KMS-11 (cell line): Measurements from ENCODE around the gene USP24.

Experiments used
- H2AFZ ChIP-seq: fragments of 200-600 bp; sonication (generic); 2 replicates; pipeline ENCODE4 v1.6.1; 2016; ENCODE audit warnings: antibody characterized with exemption, mixed run types, low read depth
- H3K27ac ChIP-seq: fragments of 200-600 bp; sonication (generic); 2 replicates; pipeline ENCODE4 v1.6.1; 2016; ENCODE audit warnings: mild to moderate bottlenecking, mixed run types
- H3K27me3 ChIP-seq: fragments of 200-600 bp; sonication (generic); 2 replicates; pipeline ENCODE4 v1.6.1; 2017; ENCODE audit warnings: mild to moderate bottlenecking, low read depth, mixed run types, moderate library complexity; ENCODE audit not compliant: insufficient read depth
- H3K36me3 ChIP-seq: fragments of 200-600 bp; sonication (generic); 2 replicates; pipeline ENCODE4 v1.6.1; 2017; ENCODE audit warnings: mild to moderate bottlenecking, mixed run types; ENCODE audit not compliant: insufficient read depth
- H3K4me1 ChIP-seq: fragments of 200-600 bp; sonication (generic); 2 replicates; pipeline ENCODE4 v1.6.1; 2016; ENCODE audit warnings: mild to moderate bottlenecking, low read depth, mixed run types; ENCODE audit not compliant: poor library complexity, severe bottlenecking
- H3K4me2 ChIP-seq: fragments of 200-600 bp; sonication (generic); 2 replicates; pipeline ENCODE4 v1.7.0; 2016; ENCODE audit warnings: mild to moderate bottlenecking, mixed run types
- H3K4me3 ChIP-seq: fragments of 200-600 bp; sonication (generic); IDR thresholded peaks from 2 replicates; pipeline ENCODE4 v1.6.1; 2017; ENCODE audit warnings: low read depth, low read length, mixed read lengths; ENCODE audit not compliant: insufficient read depth
- H3K79me2 ChIP-seq: fragments of 200-600 bp; sonication (generic); 2 replicates; pipeline ENCODE4 v1.6.1; 2016; ENCODE audit warnings: low read depth, mixed run types; ENCODE audit not compliant: insufficient read depth
- H3K9ac ChIP-seq: fragments of 200-600 bp; sonication (generic); 2 replicates; pipeline ENCODE4 v1.6.1; 2016; ENCODE audit warnings: mild to moderate bottlenecking, mixed run types
- H4K20me1 ChIP-seq: fragments of 200-600 bp; sonication (generic); 2 replicates; pipeline ENCODE4 v1.6.1; 2016; ENCODE audit warnings: mild to moderate bottlenecking, mixed run types; ENCODE audit not compliant: insufficient read depth
- TF ChIP-seq, protein P1 (sequence below): fragments of 200-600 bp; sonication (generic); conservative IDR thresholded peaks from 2 replicates; pipeline ENCODE4 v1.6.1; 2017; ENCODE audit warnings: low read depth, mild to moderate bottlenecking, antibody characterized with exemption, low read length, moderate library complexity, mixed read lengths

USP24 gene

GRCh38 chr1:55140546-55140983, 74.6 kb downstream of the USP24 start:
- no peak overlapping the region for H3K27ac ChIP-seq
- H2AFZ ChIP-seq: no peak overlapping the region
- peaks cover 5% of the 10 kb centered on the region; the same call in 1 of the 2 replicates for H3K36me3 ChIP-seq
- no peak overlapping the region for H3K4me3 ChIP-seq
- H3K27me3 ChIP-seq: no peaks in the 10 kb centered on the region
- no peaks in the 10 kb centered on the region for H3K79me2 ChIP-seq
- H3K4me2 ChIP-seq: no peak overlapping the region
- no peaks in the 10 kb centered on the region for H4K20me1 ChIP-seq
- H3K9ac ChIP-seq: no peak overlapping the region
- H3K4me1 ChIP-seq: peaks cover 6% of the 10 kb centered on the region
- TF ChIP-seq, protein P1, sequence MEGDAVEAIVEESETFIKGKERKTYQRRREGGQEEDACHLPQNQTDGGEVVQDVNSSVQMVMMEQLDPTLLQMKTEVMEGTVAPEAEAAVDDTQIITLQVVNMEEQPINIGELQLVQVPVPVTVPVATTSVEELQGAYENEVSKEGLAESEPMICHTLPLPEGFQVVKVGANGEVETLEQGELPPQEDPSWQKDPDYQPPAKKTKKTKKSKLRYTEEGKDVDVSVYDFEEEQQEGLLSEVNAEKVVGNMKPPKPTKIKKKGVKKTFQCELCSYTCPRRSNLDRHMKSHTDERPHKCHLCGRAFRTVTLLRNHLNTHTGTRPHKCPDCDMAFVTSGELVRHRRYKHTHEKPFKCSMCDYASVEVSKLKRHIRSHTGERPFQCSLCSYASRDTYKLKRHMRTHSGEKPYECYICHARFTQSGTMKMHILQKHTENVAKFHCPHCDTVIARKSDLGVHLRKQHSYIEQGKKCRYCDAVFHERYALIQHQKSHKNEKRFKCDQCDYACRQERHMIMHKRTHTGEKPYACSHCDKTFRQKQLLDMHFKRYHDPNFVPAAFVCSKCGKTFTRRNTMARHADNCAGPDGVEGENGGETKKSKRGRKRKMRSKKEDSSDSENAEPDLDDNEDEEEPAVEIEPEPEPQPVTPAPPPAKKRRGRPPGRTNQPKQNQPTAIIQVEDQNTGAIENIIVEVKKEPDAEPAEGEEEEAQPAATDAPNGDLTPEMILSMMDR: peak; percentile 69

- no peak overlapping the region for H3K27ac ChIP-seq
- H3K4me1 ChIP-seq: peaks cover 6% of the 10 kb centered on the region
- no peak overlapping the region for H3K4me3 ChIP-seq
- H2AFZ ChIP-seq: no peak overlapping the region
- H3K36me3 ChIP-seq: peaks cover 5% of the 10 kb centered on the region; the same call in 1 of the 2 replicates
- TF ChIP-seq, protein P1: no peak
- H3K4me2 ChIP-seq: no peak overlapping the region
- no peaks in the 10 kb centered on the region for H3K27me3 ChIP-seq
- H4K20me1 ChIP-seq: no peaks in the 10 kb centered on the region
- no peaks in the 10 kb centered on the region for H3K79me2 ChIP-seq
- no peak overlapping the region for H3K9ac ChIP-seq
Measured at GRCh38 chr1:55140137-55140536, 75.0 kb downstream of the USP24 start.

- H3K36me3 ChIP-seq: peaks cover 5% of the 10 kb centered on the region; the same call in 1 of the 2 replicates
- H3K4me3 ChIP-seq: no peak overlapping the region
- no peaks in the 10 kb centered on the region for H3K79me2 ChIP-seq
Measured at GRCh38 chr1:55138823-55139222, 76.3 kb downstream of the USP24 start.

DNA sequence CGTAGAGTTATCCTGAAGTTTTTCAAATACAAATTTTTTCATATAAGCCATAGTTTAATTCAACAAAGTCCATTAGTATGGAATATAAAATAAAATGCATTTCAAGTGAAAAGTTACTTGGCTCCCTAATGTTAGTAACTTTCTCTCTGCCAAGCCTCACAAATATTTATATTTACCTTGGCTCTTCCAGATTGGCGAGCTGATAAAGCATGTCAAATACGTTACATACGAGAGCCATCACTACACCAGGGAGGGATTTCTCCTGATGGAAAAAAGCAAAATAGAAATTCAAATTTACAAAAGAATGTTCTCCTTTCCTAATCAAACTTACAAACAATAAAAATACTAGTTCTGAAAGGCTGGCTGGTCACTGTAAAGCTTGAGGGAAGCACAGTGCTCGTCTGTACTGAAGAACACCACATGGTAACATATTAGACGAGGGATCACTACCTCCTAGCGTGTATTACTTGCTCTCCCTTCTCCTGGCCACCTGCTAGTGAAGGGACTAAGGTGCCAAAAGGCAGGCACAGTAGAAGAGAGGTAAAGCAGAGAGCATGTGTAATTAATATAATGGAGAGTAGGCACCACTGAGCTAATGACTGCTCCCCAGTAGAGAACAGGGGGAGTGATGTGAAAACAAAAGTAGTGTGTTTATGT, 80.9 kb downstream of the USP24 start:
- no peaks in the 10 kb centered on the region for H3K4me1 ChIP-seq
- H3K79me2 ChIP-seq: no peaks in the 10 kb centered on the region
- peaks cover 5% of the 10 kb centered on the region; the same call in 1 of the 2 replicates for H3K36me3 ChIP-seq
- H3K4me3 ChIP-seq: no peak overlapping the region
- no peaks in the 10 kb centered on the region for H3K27me3 ChIP-seq
- H3K9ac ChIP-seq: no peak overlapping the region
- no peaks in the 10 kb centered on the region for H4K20me1 ChIP-seq
- no peak overlapping the region for H2AFZ ChIP-seq
- no peak overlapping the region for H3K4me2 ChIP-seq
- H3K27ac ChIP-seq: no peak overlapping the region
- TF ChIP-seq, protein P1: no peak

More at GRCh38 chr1:55138823-55139222, 76.3 kb downstream of the USP24 start:
- Histone ChIP-seq H2AFZ (no peak overlapping the region), H3K4me2 (no peak overlapping the region), H4K20me1 (no peaks in the 10 kb centered on the region), H3K27ac (no peak overlapping the region), H3K4me1 (peaks cover 6% of the 10 kb centered on the region), H3K9ac (no peak overlapping the region), H3K27me3 (no peaks in the 10 kb centered on the region)
- TF ChIP-seq, protein P1: no peak
